ENCODE data around the gene GINS2. TPM values are rescaled to one million over a fixed set of nuclear protein-coding genes. Genes with fewer than 3 reads are reported as not detected.
A peak's percentile ranks its signal among the peaks of the same experiment; 100 is the strongest.

Gene GINS2
- total and polyA plus RNA-seq, 12 donors = 0.06 to 7.5 (median 1.5) TPM

DNA sequence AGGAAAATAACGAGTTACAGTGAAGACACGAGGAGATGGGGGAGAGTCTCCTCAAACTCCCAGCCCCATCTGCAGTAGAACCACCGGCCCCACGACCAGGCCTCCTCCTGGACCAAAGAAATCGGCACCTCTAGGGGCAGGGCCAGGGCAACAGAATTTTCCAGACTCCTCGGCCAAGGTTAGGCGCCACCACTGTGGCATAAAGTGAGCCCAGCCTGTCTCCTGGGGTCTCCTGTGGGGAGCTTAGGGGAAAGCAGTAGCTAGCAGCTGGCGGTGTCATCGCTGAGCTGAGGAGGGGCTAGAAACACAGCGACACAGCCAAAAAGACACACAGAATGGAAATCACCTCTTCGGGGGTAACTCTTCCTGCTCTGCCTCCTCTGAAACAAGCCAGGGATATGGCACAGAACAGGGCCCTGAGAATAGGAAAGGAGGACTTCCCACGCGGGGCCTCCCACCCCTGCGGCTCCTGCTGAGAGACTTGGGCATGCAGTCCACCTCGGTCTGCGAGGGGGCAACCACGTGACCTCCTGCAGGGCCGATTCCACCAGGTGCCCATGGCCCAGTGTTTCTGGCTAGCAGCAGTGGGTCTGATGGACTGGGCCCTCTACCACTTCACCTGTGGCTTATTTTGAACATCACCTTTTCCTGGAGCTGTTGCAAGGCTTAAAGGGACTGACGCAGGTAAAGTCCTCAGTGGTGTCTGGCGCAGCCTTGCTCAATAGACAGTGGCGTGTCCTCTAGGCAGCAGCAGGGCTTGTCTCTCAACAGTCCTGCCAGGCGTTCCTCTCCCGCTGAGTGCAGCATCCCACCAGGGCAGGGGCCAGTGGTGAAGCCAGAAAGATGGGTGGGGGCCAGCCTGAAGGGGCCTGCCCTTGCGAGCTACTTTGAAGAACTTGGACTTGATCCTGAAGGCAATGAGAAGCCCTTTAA is 6.7 kb upstream of the GINS2 start:
- Histone ChIP-seq H3K4me1 (replicated peaks in 1 of 2) (no peaks in the 10 kb centered on the region), H3K36me3 (replicated peaks in 1 of 2) (no peaks in the 10 kb centered on the region), H3K9me3 (replicated peaks in 1 of 3) (no peaks in the 10 kb centered on the region), H3K27me3 (no peaks in the 10 kb centered on the region), H3K4me3 (no peak overlapping the region), H3K27ac (no peak overlapping the region)
- intact Hi-C loops (cut with DNase I) = no loop called here
- DNase-seq = no peak
- WGBS, 4 donors = 67 to 82% (median 77%) methylated on average over 19 to 24 of the region's 24 CpGs
- TF ChIP-seq CTCF (IDR thresholded peaks at IDR 0.05) (no peak), POLR2A (IDR thresholded peaks at IDR 0.05) (no peak)

DNA sequence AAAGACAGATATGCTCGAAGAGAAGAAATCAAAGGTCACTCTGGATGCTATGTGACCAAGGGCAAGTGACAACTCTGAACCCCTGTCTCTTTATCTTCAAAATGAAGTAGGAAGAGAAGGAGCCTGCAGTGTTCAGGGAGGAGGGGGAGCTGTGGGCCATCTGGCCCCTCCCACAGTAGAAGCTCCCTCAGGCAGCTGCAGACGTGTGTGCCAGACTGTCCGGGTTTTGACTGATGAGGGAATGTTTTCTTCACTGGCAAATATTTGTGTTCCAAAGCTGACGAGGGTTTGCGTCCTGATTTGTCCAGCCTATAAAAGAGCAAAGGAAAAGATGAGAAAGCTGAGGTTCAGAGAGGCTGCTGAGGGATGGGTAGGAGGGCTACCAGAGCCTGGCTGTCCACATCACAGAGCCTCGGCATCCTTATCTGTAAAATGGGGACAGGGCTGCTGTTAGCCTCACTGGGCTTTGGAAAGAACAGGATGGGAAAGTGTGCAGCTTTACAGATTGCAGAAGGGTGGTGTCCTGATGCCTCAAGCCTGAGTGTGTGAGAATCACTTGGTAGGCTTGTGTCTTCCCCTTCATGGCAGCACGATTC is 1.8 kb upstream of the GINS2 start:
- H3K27ac ChIP-seq = no peak overlapping the region
- intact Hi-C loops (cut with DNase I) = no loop called here
- DNase-seq = peak in 1 of 7 donors; percentile 14
- 25 to 45% (median 33%) methylated on average over 7 of the region's 7 CpGs for WGBS, 4 donors
- no peak overlapping the region for H3K4me3 ChIP-seq
- H3K4me1 ChIP-seq (replicated peaks in 1 of 2) = peaks cover 4 to 12% of the 10 kb centered on the region in 2 donors
- no peaks in the 10 kb centered on the region for H3K9me3 ChIP-seq (replicated peaks in 1 of 3)
- H3K27me3 ChIP-seq = no peaks in the 10 kb centered on the region
- TF ChIP-seq CTCF (IDR thresholded peaks at IDR 0.05) = no peak
- no peak for TF ChIP-seq POLR2A (IDR thresholded peaks at IDR 0.05)
- H3K36me3 ChIP-seq (replicated peaks in 1 of 2) = no peaks in the 10 kb centered on the region

- H3K9me3 ChIP-seq (replicated peaks in 1 of 3) = no peaks in the 10 kb centered on the region
- DNase-seq = no peak
- intact Hi-C loops (cut with DNase I) = no loop called here
- peaks cover 4 to 12% of the 10 kb centered on the region in 2 donors for H3K4me1 ChIP-seq (replicated peaks in 1 of 2)
- H3K36me3 ChIP-seq (replicated peaks in 1 of 2) = no peaks in the 10 kb centered on the region
- no peak for TF ChIP-seq POLR2A (IDR thresholded peaks at IDR 0.05)
- no peak for TF ChIP-seq CTCF (IDR thresholded peaks at IDR 0.05)
- no peak overlapping the region for H3K27ac ChIP-seq
- WGBS, 4 donors = 66 to 73% (median 70%) methylated on average over 9 of the region's 9 CpGs
- H3K27me3 ChIP-seq = no peaks in the 10 kb centered on the region
- H3K4me3 ChIP-seq = no peak overlapping the region
These were observed 1.2 kb upstream of the GINS2 start for GRCh38 chr16:85689950-85690320.

- Histone ChIP-seq H3K4me1 (replicated peaks in 1 of 2) (peaks cover 4 to 12% of the 10 kb centered on the region in 2 donors), H3K27me3 (no peaks in the 10 kb centered on the region), H3K9me3 (replicated peaks in 1 of 3) (no peaks in the 10 kb centered on the region), H3K4me3 (peak overlapping the region in 2 of 4 donors; percentile 40 to 67), H3K36me3 (replicated peaks in 1 of 2) (no peaks in the 10 kb centered on the region), H3K27ac (no peak overlapping the region)
- TF ChIP-seq POLR2A (IDR thresholded peaks at IDR 0.05) = no peak
- TF ChIP-seq CTCF (IDR thresholded peaks at IDR 0.05) = no peak
- no peak for DNase-seq
- intact Hi-C loops (cut with DNase I) = no loop called here
- 40 to 45% (median 43%) methylated on average over 24 to 27 of the region's 27 CpGs for WGBS, 4 donors
These were observed 663 bp upstream of the GINS2 start for GRCh38 chr16:85689285-85689949.

Measured in adrenal gland (tissue), 12 donors.